HG03354 (cell line): ENCODE data around the gene GTF2H1.
A peak's percentile ranks its signal among the peaks of the same experiment; 100 is the strongest.

Experiments
- ATAC-seq: cut with Tn5 transposase; IDR thresholded peaks from one replicate; pipeline ENCODE4 v1.9.1; 2021; ENCODE audit warnings: mild to moderate bottlenecking; ENCODE audit not compliant: unreplicated experiment, poor library complexity, severe bottlenecking

GTF2H1 gene

DNA sequence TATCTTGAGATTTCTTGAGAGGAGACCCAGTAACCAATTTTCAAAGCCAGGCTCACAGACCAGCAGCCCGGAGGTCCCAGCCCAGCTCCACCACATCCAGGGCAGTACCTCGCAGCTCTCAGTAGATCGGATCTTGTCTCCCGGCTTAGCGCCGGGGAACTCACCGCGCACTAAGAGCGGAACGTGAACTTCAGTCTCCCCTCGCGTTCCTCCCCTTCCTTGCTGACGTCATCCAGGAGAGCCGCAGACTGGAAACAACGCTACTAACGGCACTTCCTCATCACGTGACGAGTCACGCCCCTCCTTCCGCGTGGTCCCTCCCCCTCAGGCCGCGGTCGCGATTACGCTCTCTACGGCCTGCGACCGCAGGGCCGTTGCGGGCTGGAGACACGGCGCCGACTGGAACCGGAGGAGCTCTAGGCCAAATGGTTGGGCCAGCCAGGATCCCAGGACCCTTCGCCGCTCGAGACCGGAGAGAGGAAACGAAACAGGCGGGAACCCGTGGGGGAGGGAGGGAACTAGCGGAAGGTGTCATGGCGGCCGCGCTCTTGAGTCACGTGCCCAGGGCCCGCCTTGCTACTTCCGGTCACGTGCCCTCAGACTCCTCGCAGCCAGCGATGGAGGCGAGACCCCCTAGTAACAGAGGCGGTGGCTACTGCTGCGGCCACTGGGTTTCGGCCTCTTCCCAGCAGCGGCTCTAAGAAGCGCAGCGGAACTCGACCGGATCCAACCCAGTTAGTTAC lies at the start of gene GTF2H1, which contains the start of gene HPS5:
GTF2H1 (plus strand) TSS at position 599 of the 743 bp plus-strand sequence. CDS start 10,508 bp downstream, outside the sequence.
HPS5 (minus strand) TSS at position 172 of the 743 bp plus-strand sequence. CDS start 4,282 bp downstream, outside the sequence.
- peak; percentile 90 for ATAC-seq

- ATAC-seq, result no peak
These were observed 44.6 kb upstream of the GTF2H1 start for GRCh38 chr11:18277565-18278271.

- ATAC-seq, result peak; percentile 97
These were observed 41.8 kb upstream of the GTF2H1 start for GRCh38 chr11:18280438-18281045.

- ATAC-seq, result no peak
These were observed 39.7 kb upstream of the GTF2H1 start for GRCh38 chr11:18282626-18283025.

DNA sequence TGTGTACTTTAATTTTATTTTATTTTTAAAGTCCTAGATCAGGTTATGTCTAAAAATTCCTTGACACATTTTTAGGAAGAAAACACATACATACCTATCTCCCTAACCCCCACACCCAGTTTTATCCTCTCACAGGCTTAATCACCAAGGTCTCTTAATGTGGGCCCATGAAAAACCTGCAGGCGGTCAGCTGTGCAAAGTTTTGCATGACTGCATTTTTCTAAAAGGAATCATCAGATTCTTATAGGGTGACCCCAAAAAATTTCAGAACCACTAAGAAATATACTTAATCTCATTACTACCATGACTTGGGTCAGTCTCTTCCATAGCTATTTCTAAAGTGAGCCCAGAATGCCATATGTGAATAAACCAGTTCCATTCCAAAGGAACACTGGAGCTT lies 36.5 kb upstream of the GTF2H1 start:
- ATAC-seq, result no peak

DNA sequence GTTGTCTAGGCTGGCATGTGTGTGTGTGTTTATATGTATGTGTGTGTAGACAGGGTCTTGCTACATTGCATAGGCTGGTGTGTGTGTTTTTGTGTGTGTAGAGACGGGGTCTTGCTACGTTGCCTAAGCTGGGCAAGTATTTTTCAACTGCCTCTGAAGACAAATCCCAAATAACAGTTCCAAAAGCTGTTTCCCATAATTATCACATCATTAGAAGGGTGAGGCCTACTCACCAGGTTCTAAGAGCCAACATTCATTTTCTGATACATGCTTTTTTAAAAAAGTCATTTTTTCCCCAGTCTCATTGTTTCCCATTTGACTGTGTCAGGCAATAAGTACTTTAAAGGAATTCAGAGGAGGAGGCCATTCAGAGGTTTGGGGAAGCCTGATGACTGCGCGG lies 33.5 kb upstream of the GTF2H1 start:
- ATAC-seq, result no peak

- peak; percentile 66 for ATAC-seq
These were observed 27.5 kb upstream of the GTF2H1 start for GRCh38 chr11:18294862-18295261.

DNA sequence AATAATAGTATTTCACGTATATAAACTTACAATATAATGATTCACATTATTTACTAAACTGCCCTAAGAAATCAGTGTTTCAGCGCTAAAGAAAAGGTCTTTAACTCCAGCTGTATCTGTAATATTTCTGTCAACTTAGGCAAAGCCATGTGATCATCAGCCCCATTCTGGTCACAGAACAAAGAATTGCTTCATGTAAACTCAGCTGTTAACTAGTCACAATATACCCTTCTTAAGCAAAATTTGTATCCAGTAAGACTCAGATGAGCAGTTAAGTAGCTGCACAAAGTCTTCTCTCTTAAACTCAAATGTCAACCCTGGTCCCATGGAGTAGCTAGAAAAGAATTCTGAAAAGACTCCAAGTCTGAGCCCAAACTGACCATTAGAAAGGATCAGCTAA lies 27.1 kb upstream of the GTF2H1 start:
- no peak for ATAC-seq

DNA sequence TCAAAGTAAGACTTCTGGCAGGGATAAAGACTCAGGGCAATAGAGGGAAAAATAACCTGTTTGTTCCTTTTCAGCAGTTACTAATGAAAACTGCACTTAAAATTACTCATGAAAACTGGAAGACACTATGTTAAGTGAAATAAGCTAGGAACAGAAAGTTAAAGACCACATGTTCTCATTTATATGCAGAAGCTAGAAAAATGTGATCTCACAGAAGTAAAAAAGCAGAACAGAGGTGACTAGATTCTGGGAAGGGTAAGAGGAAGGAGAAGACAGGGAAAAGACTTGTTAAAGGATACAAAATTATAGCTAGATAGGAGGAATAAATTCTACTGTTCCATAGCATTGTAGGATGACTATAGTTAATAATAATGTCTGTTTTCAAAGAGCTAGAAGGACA lies 22.6 kb upstream of the GTF2H1 start:
- no peak for ATAC-seq

DNA sequence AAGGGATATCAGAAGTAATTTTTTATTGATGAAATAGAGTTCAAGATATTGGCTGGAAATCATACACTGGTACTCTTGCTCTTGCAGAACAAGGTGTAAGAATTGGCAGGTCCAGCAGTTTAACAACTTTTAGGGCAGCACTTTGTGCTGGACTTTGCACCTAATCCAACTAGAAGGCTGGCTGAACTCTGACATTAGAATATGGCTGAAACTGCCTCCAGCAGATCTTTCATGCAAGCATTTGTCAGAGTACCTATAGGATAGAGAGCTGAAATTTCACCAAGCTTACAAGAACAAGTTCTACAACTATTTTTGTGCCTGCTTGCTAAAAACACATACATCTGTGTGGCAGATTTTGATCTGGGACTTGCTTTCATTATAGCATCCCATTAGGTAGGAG lies 17.6 kb upstream of the GTF2H1 start:
- ATAC-seq, result no peak

DNA sequence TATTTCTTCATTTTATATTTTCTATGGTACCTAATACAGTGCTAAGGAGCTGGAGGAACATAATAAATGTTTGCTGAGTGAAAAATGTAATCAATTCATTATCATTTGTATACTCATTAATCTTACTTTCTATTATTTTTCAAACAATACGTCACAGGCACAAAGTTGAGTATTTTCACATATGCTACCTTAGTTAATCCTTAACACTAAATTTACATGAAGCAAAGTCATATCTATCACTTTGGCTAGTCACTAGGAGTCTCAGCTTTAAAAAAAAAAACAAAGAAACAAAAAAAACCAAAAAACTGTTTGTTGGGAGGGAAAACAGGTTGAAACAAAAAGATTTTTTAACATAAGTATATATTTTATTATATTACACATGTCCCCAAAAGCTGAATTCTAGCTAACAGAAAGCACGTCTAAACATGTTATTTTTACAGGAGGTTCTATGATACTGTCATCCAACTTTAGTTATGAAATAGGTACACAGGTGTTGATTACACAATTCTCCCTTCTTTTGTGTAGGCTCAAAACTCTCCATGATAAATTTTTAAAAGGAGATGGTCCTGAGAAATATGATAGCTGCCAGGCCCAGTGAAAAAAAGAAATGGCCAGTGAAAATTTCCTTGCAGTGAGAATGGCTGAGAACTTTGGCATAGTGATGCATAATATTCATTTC lies 14.8 kb upstream of the GTF2H1 start:
- no peak for ATAC-seq

DNA sequence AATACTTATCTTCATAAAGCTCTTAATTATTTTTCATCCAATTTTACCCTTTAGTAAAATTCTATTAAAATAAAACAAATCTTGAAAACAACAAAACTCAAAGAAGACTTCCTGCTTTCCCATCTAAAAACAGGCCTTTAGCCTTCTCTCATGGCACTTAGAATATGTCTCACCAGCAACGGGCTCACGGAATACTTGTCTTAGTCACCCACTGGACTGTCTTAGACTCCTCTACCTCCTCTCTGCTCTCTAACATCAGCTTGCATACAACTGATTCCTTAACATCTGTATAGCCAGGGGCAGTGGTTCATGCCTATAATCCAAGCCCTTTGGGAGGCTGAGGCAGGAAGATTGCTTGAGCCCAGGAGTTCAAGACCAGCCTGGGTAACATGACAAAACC lies 14.1 kb upstream of the GTF2H1 start:
- ATAC-seq, result no peak

GRCh38 chr11:18309691-18310090 lies 12.7 kb upstream of the GTF2H1 start:
- ATAC-seq, result no peak

GRCh38 chr11:18310800-18311340 lies 11.5 kb upstream of the GTF2H1 start:
- peak; percentile 66 for ATAC-seq

GRCh38 chr11:18312012-18312411 lies 10.4 kb upstream of the GTF2H1 start:
- ATAC-seq, result no peak

GRCh38 chr11:18312663-18313420 lies 9.5 kb upstream of the GTF2H1 start:
- no peak for ATAC-seq

- ATAC-seq, result no peak
These were observed 8.2 kb upstream of the GTF2H1 start for GRCh38 chr11:18313965-18314763.

- ATAC-seq, result no peak
These were observed 7.4 kb upstream of the GTF2H1 start for GRCh38 chr11:18314784-18315523.
